Measurements from ENCODE around the gene PDE12. TPM values are rescaled to one million over a fixed set of nuclear protein-coding genes. Genes with fewer than 3 reads are reported as not detected.
A peak's percentile ranks its signal among the peaks of the same experiment; 100 is the strongest.

The PDE12 gene, protein sequence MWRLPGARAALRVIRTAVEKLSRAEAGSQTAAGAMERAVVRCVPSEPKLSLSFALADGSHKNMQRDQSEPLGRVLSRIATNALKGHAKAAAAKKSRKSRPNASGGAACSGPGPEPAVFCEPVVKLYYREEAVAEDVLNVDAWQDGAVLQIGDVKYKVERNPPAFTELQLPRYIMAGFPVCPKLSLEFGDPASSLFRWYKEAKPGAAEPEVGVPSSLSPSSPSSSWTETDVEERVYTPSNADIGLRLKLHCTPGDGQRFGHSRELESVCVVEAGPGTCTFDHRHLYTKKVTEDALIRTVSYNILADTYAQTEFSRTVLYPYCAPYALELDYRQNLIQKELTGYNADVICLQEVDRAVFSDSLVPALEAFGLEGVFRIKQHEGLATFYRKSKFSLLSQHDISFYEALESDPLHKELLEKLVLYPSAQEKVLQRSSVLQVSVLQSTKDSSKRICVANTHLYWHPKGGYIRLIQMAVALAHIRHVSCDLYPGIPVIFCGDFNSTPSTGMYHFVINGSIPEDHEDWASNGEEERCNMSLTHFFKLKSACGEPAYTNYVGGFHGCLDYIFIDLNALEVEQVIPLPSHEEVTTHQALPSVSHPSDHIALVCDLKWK
- 17.8 and 20.6 TPM in 2 replicates for total RNA-seq (2016; rRNA removed; fragmentation: Illumina TruSeq; extraction: Trizol)
- 0.91 and 0.97 TPM in 2 replicates for total RNA-seq (2016; cell fraction: cytosol; rRNA removed; fragmentation: Illumina TruSeq; extraction: Trizol; ENCODE audit: low read depth)
- total RNA-seq (2016; cell fraction: insoluble cytoplasmic fraction; rRNA removed; fragmentation: Illumina TruSeq; extraction: Trizol): 17.9 and 18.3 TPM in 2 replicates
- 4.3 and 5.0 TPM in 2 replicates for total RNA-seq (2016; cell fraction: membrane; rRNA removed; fragmentation: Illumina TruSeq; extraction: Trizol)
- total RNA-seq (2016; cell fraction: nucleus; rRNA removed; fragmentation: Illumina TruSeq; extraction: Trizol): 11.8 and 13.0 TPM in 2 replicates
- 8.8 and 9.0 TPM in 2 replicates for polyA plus RNA-seq (2011; rRNA removed)
- polyA plus RNA-seq (2011; cell fraction: cytosol; rRNA removed): 7.3 and 8.3 TPM in 2 replicates
- 6.4 and 6.7 TPM in 2 replicates for polyA plus RNA-seq (2011; cell fraction: nucleus; rRNA removed)
- 5.6 and 6.2 TPM in 2 replicates for polyA plus RNA-seq (2012)
- 0.32 and 0.44 TPM in 2 replicates for polyA plus RNA-seq (2016; cell fraction: cytosol; fragmentation: Illumina TruSeq; extraction: Trizol; ENCODE audit: low read depth)
- polyA plus RNA-seq (2016; cell fraction: insoluble cytoplasmic fraction; fragmentation: Illumina TruSeq; extraction: Trizol; ENCODE audit: low read depth): 18.3 and 18.8 TPM in 2 replicates
- polyA plus RNA-seq (2016; cell fraction: membrane; fragmentation: Illumina TruSeq; extraction: Trizol; ENCODE audit: low read depth): 1.3 and 1.7 TPM in 2 replicates
- polyA plus RNA-seq (2016; cell fraction: nucleus; fragmentation: Illumina TruSeq; extraction: Trizol; ENCODE audit: insufficient read depth, low read depth): 11.3 and 12.4 TPM in 2 replicates
- 45.3 and 71.3 TPM in 2 replicates for polyA minus RNA-seq (2011; rRNA and poly(A)+ RNA removed; ENCODE audit: low replicate concordance)
- polyA minus RNA-seq (2011; cell fraction: cytosol; rRNA and poly(A)+ RNA removed): 16.4 and 19.3 TPM in 2 replicates
- polyA minus RNA-seq (2011; cell fraction: nucleus; rRNA and poly(A)+ RNA removed): 17.0 and 17.3 TPM in 2 replicates
- Bru-seq, nascent RNA: percentile 83 among the genes with signal in this experiment
- percentile 92 among the genes with signal in this experiment for BruChase-seq, experiment 1, labeled RNA remaining after a 6-hour chase
- percentile 93 among the genes with signal in this experiment for BruChase-seq, experiment 2, labeled RNA remaining after a 2-hour chase
- long read RNA-seq, experiment 1, full-length matches to known transcripts: 18 of 21 reads
- long read RNA-seq, experiment 1, partial matches to known transcripts: 2 of 21 reads
- long read RNA-seq, experiment 1, other reads (novel, unspliced or antisense): 1 of 21 reads
- long read RNA-seq, experiment 2, full-length matches to known transcripts: 3 of 18 reads
- long read RNA-seq, experiment 2, partial matches to known transcripts: 1 of 18 reads
- long read RNA-seq, experiment 2, other reads (novel, unspliced or antisense): 14 of 18 reads

DNA sequence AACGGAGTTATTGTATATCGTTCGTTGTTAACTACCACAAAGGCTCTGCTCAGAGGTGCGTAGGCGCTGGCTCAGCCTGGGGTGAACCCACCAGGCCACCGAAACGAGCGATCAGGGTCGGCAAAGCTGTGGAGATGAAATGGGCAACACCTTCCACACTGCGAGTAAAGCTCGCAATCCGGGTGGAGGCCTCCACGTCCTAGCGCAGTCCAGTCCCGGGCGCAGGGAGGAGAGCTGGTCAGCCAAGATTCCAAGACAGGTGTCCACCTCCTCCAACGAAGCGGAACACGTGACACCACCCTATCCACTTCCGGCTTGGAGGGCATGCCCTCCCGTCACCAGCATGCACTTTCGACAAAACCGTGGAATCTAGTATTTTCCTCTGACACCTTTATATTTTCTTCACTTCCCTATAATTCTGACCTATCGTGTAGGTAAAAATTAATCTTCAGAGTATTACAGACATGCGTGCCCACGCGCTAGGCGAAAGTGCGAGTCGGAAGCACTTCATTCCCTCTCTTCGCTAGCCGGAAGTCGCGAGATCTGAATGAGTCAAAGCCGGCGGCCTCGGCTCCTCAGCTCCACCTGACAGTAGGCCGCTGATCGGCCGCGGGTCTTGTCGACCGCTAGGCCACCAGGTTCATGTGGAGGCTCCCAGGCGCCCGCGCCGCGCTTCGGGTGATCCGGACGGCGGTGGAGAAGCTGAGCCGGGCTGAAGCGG lies at the start of gene PDE12:
Gene PDE12 (plus strand): TSS at position 537 of the 721 bp plus-strand sequence. CDS start 106 bp downstream, at position 643.
- ATAC-seq (peak; percentile 91), FAIRE-seq (peak; percentile 82), DNase-seq (ENCODE audit: low spot score) (peak; percentile 88)
- Histone ChIP-seq H3K9ac (ENCODE audit: insufficient read depth, low read depth, low read length) (peak within 1 kb of the TSS; percentile 94), H3K4me1 (ENCODE audit: insufficient read depth, low read length) (peaks cover 36% of the 10 kb centered on the region), H4K20me1 (ENCODE audit: insufficient read depth, low read length) (no peaks in the 10 kb centered on the region), H3K27ac (ENCODE audit: extremely low read length, insufficient read depth, low read length) (peak within 1 kb of the TSS; percentile 92), H3K9me3 (ENCODE audit: low read length) (no peaks in the 10 kb centered on the region), H3K4me3 (replicated peaks in 1 of 3; ENCODE audit: insufficient read depth in 1 of 3, low read depth in 2 of 3, low read length in 3 of 3) (peak within 1 kb of the TSS; percentile 78 to 82 (median 80)), H2AFZ (ENCODE audit: low read length) (peak within 1 kb of the TSS; percentile 88), H3K79me2 (ENCODE audit: insufficient read depth, low read length) (peaks cover 47% of the 10 kb centered on the region), H3K36me3 (replicated peaks in 1 of 2; ENCODE audit: control insufficient read depth in 1 of 2, insufficient read depth in 2 of 2, low read length in 2 of 2) (no peaks in the 10 kb centered on the region; a peak in 2 of 5 replicates), H3K27me3 (ENCODE audit: control insufficient read depth in 1 of 2, insufficient read depth in 2 of 2, low read length in 2 of 2) (no peaks in the 10 kb centered on the region; a peak in 1 of 5 replicates), H3K4me2 (ENCODE audit: low read depth, low read length) (peak within 1 kb of the TSS; percentile 98)
- intact Hi-C loops (cut with micrococcal nuclease; ENCODE audit: unreplicated experiment): loop anchor here (2.0 to 5.0 kb wide), 2 partner anchors 41 to 159 kb away; partner anchors contain the start of gene ARF4
- WGBS (ENCODE audit: low lambda C conversion rate): 2% methylated on average over 27 of the region's 54 CpGs
- ChIA-PET CTCF (ENCODE audit: low intra/inter-chr PET ratio, low total read pairs) (no interaction called here), POLR2A (interaction anchor here (0.7 to 3.3 kb wide), 13 partner anchors 10 to 200 kb away, joined by 3 to 36 read pairs (median 4); partner anchors contain the start of genes ARF4, DENND6A, DNAH12 and SLMAP)
- in situ Hi-C loops (cut with HindIII; ENCODE audit: extremely low pct_ligation_motif_present, low pct_unique_long_range_greater_than_20kb): loop anchor here (10.0 kb wide), 1 partner anchor 161 kb away; no protein-coding TSS in a partner anchor
- no TSS peak for BruUV-seq (replicated peaks)
- TF ChIP-seq, protein P1, sequence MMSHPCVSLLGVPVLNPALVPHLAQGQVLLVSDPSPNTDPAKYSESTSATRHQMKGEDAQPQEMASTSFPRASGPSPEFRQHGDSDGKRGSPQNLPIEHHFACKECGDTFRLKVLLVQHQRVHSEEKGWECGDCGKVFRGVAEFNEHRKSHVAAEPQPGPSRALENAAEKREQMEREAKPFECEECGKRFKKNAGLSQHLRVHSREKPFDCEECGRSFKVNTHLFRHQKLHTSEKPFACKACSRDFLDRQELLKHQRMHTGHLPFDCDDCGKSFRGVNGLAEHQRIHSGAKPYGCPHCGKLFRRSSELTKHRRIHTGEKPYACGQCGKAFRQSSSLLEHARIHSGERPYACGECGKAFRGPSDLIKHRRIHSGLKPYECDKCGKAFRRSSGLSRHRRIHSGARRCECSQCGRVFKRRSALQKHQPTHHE (CRISPR knock-in tag; IDR thresholded peaks at IDR 0.05; ENCODE audit: borderline replicate concordance): no peak
- TF ChIP-seq ZNF567 (CRISPR knock-in tag; IDR thresholded peaks at IDR 0.05; ENCODE audit: borderline replicate concordance) (no peak), SIX4 (CRISPR knock-in tag; IDR thresholded peaks at IDR 0.05) (peak; percentile 30; the same call in 1 of the 2 replicates), ZNF562 (CRISPR knock-in tag; IDR thresholded peaks at IDR 0.05; ENCODE audit: borderline replicate concordance) (no peak), ZNF564 (CRISPR knock-in tag; IDR thresholded peaks at IDR 0.05) (no peak), HDAC1 (CRISPR knock-in tag; IDR thresholded peaks at IDR 0.05) (peak; percentile 93), FOXC1 (CRISPR knock-in tag; IDR thresholded peaks at IDR 0.05; ENCODE audit: borderline replicate concordance) (peak; percentile 87), RBM22 (optimal IDR thresholded peaks at IDR 0.05; ENCODE audit: low read length) (no peak), HNF4A (CRISPR knock-in tag; IDR thresholded peaks at IDR 0.05) (no peak; the same call in 1 of the 2 replicates), THAP11 (CRISPR knock-in tag; IDR thresholded peaks at IDR 0.05) (peak; percentile 94), ZNF615 (CRISPR knock-in tag; IDR thresholded peaks at IDR 0.05; ENCODE audit: borderline replicate concordance) (no peak; the same call in 1 of the 2 replicates), RAD21 (CRISPR knock-in tag; IDR thresholded peaks at IDR 0.05) (peak; percentile 34; the same call in 1 of the 2 replicates)
- TF ChIP-seq, protein P2, sequence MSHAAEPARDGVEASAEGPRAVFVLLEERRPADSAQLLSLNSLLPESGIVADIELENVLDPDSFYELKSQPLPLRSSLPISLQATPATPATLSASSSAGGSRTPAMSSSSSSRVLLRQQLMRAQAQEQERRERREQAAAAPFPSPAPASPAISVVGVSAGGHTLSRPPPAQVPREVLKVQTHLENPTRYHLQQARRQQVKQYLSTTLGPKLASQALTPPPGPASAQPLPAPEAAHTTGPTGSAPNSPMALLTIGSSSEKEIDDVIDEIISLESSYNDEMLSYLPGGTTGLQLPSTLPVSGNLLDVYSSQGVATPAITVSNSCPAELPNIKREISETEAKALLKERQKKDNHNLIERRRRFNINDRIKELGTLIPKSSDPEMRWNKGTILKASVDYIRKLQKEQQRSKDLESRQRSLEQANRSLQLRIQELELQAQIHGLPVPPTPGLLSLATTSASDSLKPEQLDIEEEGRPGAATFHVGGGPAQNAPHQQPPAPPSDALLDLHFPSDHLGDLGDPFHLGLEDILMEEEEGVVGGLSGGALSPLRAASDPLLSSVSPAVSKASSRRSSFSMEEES (CRISPR knock-in tag; IDR thresholded peaks at IDR 0.05): peak; percentile 97

Data from HepG2 (cell line).